GM18873 (cell line): Measurements from ENCODE around the gene KRTAP10-6.
"Not testable (repeated sequence)": the region's sequence is repeated elsewhere in the genome, so short reads cannot be mapped to it uniquely, and the experiment has no call there.

Experiments used
- ATAC-seq: cut with Tn5 transposase; IDR thresholded peaks from one replicate; pipeline ENCODE4 v1.9.1; 2021; ENCODE audit warnings: mild to moderate bottlenecking, moderate library complexity, moderate number of reproducible peaks; ENCODE audit not compliant: unreplicated experiment, low FRiP score

The KRTAP10-6 gene

GRCh38 chr21:44566403-44566802 lies 25.9 kb downstream of the KRTAP10-6 start:
- no peak for ATAC-seq

GRCh38 chr21:44564886-44565598 lies 27.3 kb downstream of the KRTAP10-6 start:
- ATAC-seq: no peak

- no peak for ATAC-seq
Observed at GRCh38 chr21:44564099-44564498, 28.2 kb downstream of the KRTAP10-6 start.

GRCh38 chr21:44558695-44559094 lies 33.6 kb downstream of the KRTAP10-6 start, which contains the start of gene KRTAP10-3:
Gene KRTAP10-3, minus strand, starts transcription at chr21:44558795. Its CDS starts 80 bp downstream, at chr21:44558715.
- no peak for ATAC-seq

GRCh38 chr21:44558329-44558675 lies 34.0 kb downstream of the KRTAP10-6 start:
- not testable (repeated sequence) for ATAC-seq

GRCh38 chr21:44557491-44558328 lies 34.6 kb downstream of the KRTAP10-6 start:
- ATAC-seq: no peak

- ATAC-seq: no peak
Observed at GRCh38 chr21:44556879-44557278, 35.4 kb downstream of the KRTAP10-6 start.

- ATAC-seq: no peak
Observed at GRCh38 chr21:44555200-44555875, 37.0 kb downstream of the KRTAP10-6 start.

- ATAC-seq: no peak
Observed at GRCh38 chr21:44552681-44553080, 39.6 kb downstream of the KRTAP10-6 start.

GRCh38 chr21:44552136-44552535 lies 40.2 kb downstream of the KRTAP10-6 start:
- ATAC-seq: no peak

GRCh38 chr21:44551340-44551961 lies 40.9 kb downstream of the KRTAP10-6 start, which contains the start of gene KRTAP10-2:
Gene KRTAP10-2, minus strand, starts transcription at chr21:44551505. Its CDS starts 47 bp downstream, at chr21:44551458.
- no peak for ATAC-seq

GRCh38 chr21:44550807-44551206 lies 41.5 kb downstream of the KRTAP10-6 start:
- no peak for ATAC-seq

GRCh38 chr21:44550285-44550684 lies 42.0 kb downstream of the KRTAP10-6 start:
- not testable (repeated sequence) for ATAC-seq

GRCh38 chr21:44549525-44550211 lies 42.6 kb downstream of the KRTAP10-6 start:
- no peak for ATAC-seq

- ATAC-seq: no peak
Observed at GRCh38 chr21:44548922-44549321, 43.4 kb downstream of the KRTAP10-6 start.

GRCh38 chr21:44548381-44548780 lies 43.9 kb downstream of the KRTAP10-6 start:
- ATAC-seq: no peak

GRCh38 chr21:44547656-44548331 lies 44.5 kb downstream of the KRTAP10-6 start:
- ATAC-seq: no peak

GRCh38 chr21:44544566-44544965 lies 47.7 kb downstream of the KRTAP10-6 start:
- no peak for ATAC-seq

- ATAC-seq: no peak
Observed at GRCh38 chr21:44542716-44543115, 49.6 kb downstream of the KRTAP10-6 start.
